Measurements from ENCODE around the gene UIMC1.

Gene UIMC1

DNA sequence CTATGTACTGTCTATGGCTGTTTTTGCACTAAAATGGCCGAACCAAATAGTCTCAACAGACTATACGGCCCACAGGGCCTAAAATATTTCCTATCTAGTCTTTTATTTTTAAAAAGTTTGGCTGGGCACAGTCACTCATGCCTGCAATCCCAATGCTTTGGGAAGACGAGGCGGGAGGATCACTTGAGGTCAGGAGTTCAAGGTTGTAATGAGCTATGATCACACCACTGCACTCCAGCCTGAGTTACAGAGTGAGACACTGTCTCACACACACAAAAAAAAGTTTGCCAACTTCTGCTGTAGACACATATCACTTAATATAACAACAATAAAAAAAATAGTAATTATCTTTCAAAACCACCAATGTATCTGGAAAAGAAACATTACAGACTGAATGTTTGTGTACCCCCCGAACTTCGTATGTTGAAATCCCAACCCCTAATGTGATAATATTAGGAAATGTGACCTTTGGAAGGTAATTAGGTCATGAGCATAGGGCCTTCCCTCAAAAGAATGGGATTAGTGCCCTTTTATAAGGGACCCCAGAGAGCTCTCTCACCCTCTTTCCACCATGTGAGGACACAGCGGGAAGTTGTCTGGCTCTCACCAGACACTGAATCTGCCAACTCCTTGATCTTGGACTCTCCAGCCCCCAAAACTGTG lies 53.9 kb downstream of the UIMC1 start:
- DNase-seq: no peak

DNA sequence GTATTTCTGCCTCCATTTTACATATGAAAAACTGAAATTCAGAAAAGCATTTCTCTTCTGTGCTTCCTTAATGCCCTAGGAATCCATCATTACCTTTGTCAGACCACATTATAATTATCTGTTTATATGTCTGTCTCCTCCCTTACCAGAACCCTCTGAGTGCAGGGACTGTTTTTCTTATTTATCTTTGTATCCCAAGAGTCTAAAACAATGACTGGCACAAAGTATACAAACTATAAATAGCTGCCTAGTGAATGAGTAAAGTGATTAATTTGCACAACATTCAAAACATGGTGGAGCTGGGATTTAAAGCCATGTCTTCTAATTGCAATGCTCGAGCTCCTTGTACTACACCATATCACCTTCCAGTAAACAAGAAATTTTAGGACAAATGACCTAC lies 58.1 kb downstream of the UIMC1 start:
- no peak for DNase-seq

DNA sequence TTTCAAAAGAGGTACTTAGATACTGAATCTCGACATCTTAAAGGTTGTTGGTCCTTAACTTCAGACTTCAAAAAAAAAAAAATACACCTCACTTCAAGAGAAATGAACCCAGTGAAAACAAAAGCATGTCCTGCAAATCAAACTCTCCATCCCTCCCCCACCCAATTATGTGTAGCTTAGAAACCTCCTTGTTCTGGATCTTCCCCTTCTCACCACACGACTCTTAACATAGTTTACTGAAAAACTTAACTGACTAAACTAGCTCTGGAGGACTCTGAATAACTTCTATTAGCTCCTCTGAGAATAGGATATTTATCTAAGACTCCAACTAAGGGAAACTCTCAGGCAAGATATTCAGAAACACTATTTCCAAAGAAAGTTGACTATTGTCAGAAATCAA lies 58.7 kb downstream of the UIMC1 start:
- no peak for DNase-seq

DNA sequence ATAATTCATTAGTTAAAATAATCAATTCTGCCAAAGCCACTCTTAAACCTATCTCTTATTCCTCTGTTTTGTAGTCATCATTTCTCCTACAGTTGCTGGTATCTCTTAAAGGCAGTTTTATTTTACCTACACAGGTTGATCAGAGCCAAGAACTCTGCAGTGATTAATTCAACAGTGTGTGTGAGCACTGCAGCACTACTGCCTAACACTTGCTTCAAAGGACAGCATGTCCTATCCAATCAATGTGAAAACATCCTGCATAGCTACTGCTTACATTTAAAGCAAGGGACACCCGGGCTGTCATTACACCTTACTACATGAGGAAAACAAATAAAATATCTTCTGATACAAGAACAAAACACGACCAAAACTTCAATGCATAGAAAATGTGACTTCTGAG lies 62.3 kb downstream of the UIMC1 start:
- DNase-seq: no peak

DNA sequence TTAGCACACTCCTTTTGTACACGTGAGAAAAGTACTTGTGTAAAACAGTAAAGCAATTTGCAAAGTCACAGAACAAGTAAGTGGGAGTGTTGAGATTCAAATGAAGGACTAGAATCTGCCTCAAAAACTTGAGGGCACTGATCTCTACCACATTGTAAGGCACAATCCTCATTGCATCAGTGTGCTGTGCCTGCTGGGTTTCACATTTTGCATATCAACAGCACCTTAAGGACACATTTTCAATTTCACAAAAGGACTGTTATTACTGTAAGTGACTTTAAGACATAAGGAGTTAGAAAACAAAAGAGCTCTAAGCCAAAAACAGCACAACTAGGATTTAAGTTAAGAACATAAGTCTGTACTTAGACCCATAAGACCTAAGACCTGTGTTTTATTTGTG lies 62.8 kb downstream of the UIMC1 start:
- DNase-seq: no peak

DNA sequence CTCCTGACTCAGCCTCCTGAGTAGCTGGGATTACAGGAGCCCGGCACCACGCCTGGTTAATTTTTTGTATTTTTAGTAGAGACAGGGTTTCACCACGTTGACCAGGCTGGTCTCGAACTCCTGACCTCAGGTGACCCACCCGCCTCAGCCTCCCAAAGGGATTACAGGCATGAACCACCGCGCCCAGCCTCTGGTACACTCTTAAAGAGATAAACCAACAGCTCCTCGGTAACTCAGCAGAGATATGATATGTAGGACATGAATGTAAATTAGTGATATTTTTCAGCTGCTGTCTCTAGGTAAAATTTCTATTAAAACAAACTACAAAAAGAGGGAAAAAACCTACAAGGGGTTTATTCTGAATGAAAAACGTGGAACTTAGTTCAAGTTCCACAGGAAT lies 64.6 kb downstream of the UIMC1 start:
- no peak for DNase-seq

DNA sequence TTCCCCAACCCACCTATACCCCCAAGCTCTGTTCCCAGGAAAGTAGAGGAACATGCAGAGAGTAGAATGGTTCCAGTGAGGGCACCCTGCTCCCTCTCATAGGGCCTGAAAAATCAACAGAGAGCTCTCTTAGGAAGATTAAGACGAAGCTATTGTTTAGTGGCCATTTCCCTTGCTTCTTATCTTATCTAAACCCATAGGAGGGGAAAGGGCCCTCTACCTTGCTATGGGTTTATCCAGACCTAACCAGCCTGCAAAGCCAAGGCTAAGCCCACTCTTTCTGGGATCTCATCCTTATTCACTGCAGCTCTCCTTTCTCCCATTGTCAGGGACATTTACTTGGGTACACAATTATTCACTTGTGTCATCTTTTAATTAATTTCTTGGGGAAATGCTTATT lies 68.1 kb downstream of the UIMC1 start:
- no peak for DNase-seq

DNA sequence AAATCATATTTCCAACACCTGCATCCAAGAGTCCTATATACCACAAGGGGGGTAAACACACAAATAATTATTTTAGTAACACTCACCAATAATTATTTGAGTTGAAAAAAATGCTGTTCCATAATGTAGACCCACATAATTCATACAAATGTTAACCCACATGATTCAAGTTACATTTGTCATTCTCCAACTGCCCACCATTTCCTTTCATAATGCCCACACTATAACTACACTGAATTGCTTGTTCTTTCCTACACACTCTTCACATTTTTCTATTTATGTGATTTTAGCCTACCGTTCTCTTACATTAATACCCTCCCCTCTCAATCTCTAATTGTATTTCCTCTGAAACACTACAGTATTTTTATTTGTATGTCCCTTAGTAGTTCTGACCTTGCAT lies 71.6 kb downstream of the UIMC1 start:
- no peak for DNase-seq

DNA sequence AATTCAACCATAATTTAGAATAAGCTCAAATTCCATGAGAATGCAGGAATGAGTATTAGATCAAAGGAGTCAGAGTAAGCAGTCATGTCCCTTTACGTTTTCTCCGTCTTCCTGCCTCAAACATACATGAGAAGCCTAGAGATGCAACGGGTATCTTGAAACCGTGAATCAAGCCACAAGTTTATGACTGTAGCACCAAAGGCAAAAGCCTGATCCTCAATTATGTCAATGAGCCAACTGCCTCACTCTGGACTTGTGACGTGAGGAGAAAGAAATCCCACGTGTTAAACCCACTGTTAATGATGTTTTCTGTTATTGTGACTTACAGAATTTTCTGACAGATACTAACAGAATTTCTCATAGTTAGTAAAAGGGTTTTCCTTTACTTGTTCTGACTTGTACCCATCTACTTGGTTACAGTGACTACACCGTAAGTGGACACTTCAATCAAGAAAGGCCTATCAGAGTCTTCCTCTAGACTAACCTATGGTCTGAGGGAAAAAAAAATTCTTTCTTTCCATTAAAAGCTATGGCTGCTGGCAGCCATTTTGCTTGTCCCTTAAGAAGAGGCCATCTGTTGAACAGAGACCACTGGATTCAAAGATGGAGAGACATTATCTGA lies 72.2 kb downstream of the UIMC1 start:
- no peak for DNase-seq

DNA sequence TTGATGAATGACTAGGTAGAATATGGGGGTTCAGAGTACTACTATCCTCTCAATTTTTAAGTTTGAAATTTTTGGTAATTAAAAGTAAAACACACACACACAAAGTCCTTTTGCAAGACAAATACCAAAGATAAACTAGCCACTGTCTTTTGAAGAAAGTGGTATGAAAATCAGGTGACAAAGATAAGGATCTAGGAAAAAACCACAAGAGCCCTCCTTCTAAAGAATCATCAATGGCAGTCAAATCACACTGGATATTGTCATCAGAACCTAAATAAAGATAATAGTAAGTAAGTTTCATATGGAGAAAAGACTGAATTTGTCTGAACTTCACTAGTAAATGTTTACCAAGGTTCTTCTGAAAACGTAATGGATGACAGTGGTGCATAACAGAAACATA lies 76.9 kb downstream of the UIMC1 start:
- DNase-seq: no peak

DNA sequence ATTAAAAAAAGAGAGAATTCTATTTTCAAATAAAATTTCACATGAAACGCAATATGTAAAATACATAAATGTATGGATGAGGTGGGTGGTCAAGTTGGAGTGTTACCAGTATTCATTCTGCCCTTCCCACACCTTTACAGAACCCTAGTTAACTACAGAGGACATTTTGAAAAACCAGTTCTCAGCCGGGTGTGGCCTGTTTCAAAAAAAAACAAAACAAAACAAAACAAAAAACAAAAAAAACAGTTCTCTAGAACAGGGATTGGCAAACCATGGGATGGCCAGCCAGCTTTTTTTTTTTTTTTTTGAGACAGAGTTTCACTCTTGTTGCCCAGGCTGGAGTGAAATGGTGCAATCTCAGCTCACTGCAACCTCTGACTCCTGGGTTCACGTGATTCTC lies 79.0 kb downstream of the UIMC1 start:
- DNase-seq: no peak

DNA sequence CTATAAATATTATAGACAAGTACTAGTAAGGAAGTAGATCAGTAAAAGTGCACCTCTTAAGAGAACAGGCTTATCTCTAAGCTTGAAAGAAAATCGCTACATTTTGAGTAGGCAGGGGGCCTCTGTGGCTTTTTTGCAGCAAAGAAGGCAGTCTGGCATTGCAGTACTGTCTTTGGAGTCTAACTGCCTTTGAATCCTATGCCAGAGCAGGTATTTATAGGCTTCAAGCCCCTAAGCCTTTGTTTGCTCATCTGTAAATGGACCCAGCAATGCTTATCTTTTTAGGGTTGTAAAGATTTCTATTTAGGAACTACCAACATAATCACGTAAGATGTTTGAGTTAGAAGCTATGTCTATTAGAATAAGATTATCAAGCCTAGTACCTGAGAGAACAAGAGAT lies 83.8 kb downstream of the UIMC1 start:
- no peak for DNase-seq

DNA sequence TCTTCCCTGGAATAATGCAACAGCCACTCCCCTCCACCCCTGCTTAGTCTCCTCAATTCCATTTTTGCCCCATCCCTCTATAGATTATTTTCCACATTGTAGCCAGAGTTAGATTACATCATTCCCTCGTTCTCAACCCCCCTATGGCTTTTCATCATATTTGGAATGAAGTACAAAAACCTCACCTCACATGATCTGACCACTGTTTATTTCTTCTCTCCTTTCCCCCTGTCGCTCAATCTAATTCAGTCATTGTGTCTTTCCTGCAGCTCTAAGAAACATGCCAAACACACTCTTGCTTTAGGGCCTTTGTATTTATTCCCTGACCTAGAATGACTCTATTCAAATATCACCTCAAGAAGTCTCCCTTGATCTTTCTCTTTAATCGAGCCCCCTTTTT lies 84.9 kb downstream of the UIMC1 start:
- no peak for DNase-seq

DNA sequence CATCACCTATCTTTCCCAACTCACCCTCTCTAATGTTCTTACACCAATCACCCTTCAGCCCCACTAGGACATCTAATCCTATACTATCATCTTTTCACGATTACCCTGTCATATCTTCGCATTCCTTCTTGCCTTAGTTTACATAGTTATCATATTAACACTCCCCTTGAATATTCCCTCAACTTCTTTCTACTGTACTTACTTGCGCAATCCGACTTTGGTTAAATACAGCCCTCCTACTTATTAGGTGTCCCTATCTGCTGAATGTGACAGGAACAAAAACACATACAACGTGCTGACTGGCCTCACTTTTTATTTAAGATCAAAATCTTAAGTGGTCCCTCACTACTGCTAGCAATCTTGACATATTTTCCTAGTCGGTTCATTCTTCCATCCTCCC lies 88.0 kb downstream of the UIMC1 start:
- DNase-seq: no peak

DNA sequence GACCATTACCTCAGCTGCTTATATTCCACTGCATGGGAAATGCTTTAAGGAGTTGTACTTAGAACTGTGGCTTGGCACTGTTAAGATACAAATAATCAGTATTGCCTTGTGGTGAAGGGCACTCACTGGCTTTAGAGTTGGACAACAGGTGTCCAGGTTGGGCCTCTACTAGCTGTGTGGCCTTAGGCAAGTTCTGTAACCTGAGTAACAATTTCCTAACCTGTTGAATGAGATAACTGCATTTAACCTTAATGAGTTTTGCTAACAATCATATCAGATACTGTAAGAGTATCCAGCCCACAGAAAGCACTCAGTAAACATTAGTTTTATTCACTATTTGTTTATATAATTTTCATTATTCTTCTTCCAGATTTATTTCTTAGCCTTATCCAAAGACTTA lies 90.2 kb downstream of the UIMC1 start:
- no peak for DNase-seq

DNA sequence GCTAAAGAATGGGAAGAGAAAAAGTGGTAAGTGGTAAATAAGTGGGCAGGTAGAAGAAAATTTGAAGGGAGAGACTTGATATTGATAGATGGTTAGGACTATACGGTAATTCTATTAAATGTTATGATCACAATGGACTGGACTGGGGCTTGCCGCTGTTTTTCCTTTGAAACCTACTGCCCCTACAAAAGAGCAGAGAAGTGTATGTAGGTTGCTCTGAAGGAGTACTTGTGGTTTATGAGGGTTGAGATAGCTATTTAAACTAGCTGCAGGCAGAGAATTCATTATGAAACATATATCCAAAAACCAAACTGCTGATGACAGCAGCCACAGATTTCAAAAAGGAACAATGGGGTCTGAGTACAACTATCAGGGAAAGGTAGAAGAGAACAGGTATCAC lies 90.7 kb downstream of the UIMC1 start:
- no peak for DNase-seq

DNA sequence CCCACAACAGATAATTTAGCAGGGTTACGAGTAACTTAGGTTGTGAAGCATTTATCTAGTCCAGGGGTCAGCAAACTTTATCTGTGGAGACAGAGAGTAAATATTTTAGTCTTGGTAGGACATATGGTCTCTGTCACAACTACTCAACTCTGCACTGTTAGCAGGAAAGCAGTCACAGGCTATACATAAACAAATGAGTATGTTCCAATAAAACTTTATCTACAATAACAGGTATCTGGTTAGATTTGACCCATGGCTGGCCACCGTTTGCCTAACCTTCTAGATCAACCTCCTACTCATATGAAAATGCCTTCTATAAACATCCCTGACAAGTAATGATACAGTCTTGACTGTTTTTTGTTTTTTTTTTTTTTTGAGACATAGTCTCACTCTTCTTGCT lies 94.5 kb downstream of the UIMC1 start:
- no peak for DNase-seq

DNA sequence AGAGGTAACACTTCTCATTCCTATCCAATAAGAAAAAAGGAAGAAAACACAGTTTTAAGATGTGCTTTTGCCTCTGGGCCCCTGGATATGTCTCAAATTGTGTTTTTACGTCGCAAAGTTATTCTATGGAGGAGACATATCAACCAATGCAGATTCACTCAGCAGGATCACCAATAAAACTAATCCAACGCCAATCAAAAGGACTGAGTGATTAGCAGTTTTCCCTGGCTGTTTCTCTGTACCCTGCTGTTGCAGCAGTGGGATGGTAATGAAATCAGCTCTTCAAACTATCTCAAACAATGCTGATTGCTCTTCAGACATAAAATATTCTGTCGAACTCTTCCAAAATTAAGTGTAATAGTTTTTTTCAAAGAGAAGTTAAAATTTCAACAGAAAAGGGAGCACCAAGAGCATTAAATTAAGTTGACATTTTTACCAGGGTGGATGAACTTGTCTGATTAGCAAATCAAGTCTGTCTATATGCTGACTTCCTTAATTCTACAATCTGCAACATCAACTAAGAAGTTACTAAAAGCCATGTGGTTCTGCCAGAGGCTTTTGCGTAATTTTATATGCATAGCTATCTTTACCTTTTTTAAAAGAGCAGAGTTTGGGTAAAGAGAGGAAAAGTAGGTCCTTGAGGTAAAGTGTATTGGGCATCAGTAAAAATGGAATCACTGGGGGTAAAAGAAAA lies 97.8 kb downstream of the UIMC1 start:
- no peak for DNase-seq

DNA sequence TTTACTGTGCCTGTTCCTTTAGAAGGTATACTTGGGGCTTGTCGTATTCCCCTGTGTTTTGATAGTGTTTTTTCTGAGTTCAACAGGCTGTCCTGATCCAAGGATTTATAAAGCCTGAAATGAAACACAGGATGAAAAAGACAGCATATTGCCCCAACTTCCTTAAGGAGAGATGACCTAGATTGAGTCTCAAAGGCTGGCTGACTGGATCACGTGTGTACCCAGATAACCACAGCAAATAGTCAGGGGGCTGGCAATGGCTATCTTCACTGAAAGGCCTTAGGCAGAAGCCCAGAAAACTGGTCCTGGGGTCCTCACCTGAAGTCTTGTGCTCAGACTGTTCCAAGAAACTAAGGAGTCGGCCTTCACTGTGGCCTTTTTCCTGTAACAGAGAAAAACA lies 99.8 kb downstream of the UIMC1 start:
- DNase-seq: no peak

DNA sequence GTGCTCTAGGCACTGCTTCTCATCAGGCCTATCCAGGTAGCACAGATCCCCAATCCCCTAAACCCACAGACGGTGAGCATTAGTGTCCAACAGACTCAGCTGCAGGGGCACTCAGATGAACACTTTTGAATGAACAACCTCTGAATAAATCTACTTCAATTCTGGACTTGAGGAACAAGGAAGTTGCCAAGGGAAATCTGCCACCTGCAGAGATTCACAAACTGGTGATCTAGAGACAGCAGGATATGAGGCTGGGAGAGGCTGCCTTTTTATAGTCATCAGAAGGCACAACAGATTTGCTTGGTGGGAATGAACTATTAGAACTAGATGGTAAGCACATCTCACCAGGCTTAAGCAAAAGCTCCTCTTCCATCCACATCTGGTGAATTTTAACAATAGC lies 100.5 kb downstream of the UIMC1 start:
- DNase-seq: no peak

DNA sequence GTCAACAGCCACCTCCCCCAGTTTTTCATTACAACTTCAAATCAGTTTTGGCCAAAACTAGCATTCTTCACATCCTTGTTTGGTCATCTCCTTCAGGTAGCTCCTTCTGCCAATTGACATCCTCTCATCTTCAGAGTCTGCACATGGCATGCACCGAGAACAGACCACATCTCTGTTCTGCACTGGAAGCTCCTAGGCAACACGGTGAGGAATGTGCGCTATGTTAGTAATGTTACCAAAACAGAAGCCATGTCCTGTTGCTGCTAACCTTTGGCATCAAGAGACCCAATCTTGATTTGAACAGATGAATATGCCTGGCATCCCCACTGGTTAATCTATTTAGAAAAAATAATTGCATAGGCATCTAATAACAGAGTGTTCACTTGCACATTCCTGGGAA lies 102.3 kb downstream of the UIMC1 start:
- DNase-seq: peak; percentile 62

DNA sequence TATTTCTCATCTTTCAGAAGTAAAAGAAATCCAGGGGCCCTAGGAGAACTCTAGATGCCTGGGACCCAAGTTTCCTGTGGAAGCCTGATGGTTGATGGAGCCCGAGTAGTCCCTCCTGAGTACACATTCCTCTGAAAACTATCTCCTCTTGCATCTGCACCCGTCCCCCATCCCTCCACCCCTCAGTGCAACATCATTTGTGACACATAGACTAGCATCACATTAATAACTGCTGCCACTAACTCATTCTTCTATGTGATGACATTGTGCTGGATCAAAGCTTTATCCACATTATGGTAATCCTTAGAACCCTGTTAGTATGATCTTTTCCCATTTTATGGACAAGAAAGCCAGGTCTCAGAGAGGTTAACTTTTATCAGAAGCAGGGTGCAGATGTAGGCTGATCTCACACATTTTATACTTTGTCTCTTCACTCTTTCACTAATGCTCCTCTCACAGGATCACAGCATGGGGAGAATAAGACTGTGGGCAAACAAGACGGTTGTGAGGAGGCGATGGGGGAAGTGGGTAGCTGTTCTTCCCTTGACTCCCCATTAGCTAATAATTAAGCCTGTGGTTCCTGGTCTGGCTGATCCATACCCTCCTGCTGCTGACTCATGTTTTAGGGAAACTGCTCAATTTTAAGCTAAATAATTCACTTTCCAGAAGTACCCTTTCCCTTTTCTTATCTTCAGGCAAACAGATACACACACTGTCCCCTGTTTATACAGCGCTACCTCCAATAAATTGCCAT lies 103.5 kb downstream of the UIMC1 start:
- peak; percentile 94 for DNase-seq

DNA sequence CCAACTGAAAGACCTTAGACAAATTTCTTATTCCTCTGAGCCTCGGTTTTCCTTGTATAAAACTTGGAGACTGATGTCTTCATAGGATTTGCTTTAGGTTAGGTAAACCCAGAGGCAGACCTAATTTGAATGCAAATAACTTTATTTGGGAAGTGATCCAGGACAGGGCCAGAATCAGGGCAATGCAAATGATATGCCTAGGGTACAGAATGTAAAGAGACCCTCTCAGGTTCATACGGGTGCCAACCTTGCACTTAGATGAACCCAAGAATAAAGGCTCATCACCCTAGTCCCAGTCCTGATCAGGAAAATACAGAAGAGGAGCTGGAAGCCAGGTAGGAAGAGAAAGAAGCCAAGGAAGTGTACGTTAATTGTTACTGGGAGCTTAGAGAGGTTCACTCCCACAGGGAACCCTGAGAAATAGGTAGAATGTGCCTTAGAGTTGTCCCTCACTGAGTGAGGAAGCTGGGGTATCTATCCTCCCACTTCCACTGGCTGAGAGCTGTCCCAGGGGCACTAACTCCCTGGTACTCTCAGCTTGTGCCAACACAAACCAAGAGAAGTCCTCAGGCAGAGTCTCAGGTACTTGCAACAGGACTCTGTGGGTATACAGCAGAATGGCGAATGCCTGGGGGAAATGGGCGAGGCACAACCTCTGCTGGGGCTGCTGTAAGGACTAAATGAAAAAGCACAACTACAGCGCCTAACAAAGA lies 104.3 kb downstream of the UIMC1 start:
- DNase-seq: no peak

Measured in kidney glomerular epithelial cell (primary cell).